Non-pigmented ciliary epithelial cell (primary cell): ENCODE measurements around the gene FAIM2.

Experiments
- DNase-seq: peaks from one replicate; pipeline ENCODE4 v3.0.0-alpha.2; 2010; ENCODE audit warnings: low read depth

FAIM2 gene

DNA sequence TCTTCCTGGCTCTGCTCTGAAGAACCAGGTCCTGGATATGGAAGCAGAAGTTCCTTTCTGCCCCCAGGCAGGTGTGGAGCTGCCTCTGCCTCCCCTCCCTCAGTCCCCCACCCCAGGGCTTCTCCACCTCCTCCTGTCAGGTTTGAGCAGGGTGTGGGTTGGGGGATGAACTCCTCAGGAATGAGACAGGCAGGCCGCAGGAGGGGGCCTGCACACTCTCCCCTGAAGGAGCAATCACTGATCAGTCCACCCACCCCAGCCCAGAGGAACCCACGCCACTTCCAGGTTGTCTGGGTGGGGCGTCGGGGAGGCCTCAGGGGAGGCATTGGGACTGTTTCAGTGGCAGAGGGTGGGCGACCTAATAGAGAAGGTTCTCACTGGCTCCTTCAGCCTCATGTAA lies 26.6 kb downstream of the FAIM2 start:
- no peak for DNase-seq

DNA sequence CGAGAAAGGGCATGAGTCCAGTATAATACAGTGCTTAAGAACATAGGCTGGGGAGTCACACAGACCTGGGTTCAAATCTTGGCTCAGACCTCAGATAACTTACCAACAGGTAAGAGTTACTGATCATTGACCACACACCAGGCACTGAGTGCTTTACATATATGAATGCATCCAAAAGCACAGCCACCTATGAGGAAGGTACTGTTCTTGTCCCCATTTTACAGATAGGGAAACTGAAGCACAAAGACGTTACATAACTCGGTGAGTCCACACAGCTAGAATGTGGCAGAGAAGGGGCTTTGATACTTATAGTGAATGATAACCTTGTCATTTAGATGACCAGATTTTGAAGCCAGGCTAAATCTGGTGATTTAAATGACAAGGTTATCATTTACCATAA lies 27.6 kb downstream of the FAIM2 start:
- DNase-seq: no peak

DNA sequence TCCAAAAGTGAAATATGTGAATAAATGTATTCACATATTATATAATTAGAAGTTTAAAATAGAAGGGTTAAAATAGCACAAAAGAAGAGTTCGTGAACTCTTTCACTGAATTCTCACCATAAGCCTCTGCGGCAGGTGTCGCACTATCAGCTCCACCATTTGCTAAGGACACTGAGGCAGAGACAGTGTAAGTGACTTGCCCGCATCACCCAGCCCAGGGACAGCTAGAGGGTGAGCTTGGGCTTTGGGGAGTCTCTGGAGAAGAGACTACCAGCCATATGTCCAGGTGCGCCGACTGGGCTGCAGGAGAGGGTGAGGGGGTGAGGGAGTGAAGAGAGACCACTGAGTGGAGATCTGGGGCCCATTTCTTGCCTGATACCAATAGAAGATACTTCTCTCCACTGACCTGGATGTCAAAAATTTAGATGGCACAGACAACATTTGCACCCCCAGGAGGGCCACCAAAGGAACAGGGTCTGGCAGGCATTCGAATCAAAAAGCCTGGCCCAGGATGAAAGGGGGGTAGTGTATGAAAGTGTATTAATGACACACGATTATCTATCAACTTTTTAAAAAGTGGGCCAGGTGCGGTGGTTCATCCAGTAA lies 28.5 kb downstream of the FAIM2 start:
- DNase-seq: no peak

DNA sequence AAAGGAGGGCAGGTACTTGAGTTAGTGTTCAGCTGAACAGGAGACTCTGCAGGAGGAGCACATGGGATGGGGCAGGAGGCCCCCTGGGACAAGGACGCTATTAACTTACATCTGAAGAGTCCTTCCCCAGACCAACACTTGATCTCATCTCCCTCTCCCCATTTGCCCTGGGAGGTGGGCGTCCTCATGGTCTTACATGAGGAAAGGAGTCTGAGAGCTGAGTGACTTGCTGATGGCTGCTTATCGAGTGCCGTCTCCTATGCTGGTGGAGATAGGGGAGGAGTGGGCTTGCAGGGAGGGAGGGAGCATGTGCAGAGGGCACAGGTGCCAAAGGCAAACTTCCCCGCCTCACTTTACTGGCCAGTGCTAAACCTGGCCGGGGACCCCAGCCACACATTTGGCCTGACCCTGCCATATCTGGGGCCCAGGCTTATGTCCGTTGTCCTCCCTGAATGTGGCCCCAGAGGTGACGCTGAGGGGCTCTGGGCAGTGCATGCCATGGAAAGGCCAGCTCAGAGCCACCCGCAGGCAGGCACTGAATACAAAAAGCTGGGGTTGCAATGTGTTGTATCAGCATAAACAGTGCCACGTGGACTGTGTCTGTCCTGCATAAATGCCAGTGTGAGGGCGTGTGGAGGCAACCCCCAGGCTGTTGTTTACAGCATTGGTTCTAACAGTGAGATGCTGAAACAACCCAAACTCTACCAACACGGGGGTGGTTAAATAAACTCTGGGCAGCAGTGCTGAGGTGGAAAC lies 29.4 kb downstream of the FAIM2 start:
- DNase-seq: no peak

DNA sequence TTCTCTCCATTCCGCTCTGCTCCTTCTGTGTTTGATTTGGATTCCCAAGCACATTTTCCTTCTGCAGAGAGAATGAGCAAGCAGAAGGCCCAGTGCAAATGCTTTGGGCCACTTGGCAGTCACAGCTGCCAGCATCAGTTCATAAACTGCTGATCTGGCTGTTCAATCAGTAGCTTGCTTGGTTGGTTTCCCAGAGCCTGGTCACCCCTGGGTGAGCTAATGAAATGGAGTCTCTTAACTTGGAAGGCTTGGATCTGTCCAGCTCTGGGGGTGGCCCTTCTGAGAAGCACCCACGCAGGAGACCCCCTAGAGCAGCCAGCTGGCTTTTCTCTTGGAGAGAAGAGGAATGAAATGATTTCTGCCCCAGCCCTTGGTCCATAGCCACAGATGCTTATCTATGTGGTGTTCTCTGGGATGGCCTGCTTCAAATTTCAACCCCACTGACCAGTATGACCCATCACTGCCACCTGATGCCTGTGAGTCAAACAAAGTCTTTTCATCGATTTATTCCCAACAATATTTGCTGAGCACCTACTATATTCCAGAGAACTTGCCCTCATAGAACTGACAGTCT lies 30.3 kb downstream of the FAIM2 start:
- DNase-seq: no peak

DNA sequence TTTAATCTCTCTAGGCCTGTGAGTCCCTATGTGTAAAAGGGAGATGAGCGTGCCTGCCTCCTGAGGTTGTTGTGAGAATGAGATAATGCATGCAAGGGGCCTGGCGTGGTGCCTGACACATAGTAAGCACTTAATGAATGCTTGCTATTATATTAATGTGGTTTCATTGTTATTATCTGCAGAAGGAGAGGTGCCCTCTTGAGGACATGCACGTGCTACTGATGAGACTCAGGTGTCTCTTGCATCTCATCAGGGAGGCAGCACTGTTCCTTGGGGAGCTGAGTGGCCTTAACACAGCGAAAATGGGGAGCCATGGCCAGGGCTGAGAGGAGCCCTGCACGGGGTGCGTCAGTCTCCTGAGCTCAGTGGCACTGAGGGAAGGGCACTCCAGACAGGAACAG lies 30.9 kb downstream of the FAIM2 start:
- DNase-seq: no peak

DNA sequence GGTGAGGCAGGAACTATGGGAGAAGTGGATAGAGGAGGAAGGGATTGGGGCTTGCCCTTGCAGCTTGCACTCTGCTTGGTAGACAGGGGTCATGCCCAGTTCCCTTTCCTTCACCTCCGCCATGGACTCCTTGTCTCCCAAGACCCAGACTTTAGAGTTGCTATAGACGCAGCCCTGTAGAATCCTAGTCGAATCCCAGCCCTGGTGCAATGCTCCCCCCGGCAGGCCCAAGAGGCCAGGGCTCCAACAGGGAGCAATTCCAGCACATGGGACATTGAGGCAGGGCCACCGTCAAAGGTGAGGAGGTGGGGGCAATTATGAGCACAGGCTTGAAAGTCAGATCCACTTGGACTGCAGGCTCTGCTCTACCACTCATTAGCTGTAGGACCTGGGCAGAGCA lies 31.3 kb downstream of the FAIM2 start:
- no peak for DNase-seq

DNA sequence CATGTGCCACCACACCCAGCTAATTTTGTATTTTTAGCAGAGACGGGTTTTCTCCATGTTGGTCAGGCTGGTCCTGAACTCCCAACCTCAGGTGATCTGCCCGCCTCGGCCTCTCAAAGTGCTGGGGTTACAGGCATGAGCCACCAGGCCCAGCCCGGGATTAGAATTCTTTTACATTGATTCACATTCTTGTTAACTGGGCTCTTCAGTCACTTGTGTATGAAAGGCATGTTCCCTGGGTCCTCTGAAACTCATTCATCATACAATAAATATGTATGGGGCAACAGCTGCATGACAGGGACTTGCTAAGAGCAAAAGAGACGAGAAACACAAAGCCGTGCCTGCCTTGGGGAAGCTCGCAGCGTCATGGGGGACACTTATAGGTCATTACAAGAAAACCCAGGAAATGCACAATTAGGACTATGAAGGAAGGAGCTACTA lies 31.9 kb downstream of the FAIM2 start:
- peak; percentile 35 for DNase-seq

DNA sequence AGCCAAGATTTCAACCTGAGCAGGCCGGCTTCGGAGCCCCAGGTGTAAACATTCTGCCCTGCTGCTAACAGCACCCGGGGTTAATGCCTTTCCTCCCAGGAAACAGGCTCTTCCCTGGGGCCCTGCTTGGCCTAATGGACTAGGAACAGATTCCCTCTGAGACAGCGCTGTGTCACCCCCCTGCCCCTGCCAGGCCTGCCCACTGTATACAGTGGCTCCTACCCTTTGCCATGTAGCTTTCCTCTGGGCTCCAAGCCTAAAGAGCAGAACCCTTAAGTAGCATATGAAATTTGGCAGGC lies 32.5 kb downstream of the FAIM2 start:
- DNase-seq: no peak

DNA sequence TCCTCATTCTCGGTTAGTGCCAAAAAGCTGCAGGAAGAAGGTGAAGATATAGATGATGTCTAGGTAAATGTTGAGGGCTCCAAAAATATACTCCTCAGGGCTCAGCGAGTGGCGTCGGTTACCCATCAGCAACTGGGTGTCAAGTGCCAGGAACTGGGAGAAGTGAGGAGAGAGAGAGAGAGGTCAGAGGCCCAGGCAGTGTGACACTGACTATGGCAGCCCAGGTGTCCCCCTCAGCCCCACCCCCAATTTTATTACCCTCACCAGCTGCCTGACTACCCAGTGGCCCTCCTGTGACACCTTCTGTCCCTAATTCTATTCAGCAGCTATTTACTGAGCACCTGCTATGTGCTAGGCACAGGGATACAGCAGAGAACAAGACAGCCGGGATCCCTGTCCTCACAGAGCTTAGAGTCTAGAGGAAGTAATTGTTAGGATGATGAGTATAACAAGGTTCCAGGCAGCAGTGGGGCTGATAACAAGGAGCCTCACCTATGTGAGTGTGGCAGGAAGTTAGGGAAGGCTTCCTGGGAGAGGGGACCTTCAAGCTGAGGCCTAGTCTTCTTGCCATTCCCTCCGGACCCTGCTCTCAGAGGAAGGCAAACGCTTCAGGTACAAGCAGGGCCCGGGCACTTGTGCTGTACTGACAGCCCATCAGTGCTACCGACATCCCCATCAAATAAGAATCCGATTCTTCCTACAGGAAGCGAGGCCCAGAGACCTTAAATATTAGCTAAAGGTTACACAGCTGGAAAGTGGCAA lies 33.0 kb downstream of the FAIM2 start:
- no peak for DNase-seq

DNA sequence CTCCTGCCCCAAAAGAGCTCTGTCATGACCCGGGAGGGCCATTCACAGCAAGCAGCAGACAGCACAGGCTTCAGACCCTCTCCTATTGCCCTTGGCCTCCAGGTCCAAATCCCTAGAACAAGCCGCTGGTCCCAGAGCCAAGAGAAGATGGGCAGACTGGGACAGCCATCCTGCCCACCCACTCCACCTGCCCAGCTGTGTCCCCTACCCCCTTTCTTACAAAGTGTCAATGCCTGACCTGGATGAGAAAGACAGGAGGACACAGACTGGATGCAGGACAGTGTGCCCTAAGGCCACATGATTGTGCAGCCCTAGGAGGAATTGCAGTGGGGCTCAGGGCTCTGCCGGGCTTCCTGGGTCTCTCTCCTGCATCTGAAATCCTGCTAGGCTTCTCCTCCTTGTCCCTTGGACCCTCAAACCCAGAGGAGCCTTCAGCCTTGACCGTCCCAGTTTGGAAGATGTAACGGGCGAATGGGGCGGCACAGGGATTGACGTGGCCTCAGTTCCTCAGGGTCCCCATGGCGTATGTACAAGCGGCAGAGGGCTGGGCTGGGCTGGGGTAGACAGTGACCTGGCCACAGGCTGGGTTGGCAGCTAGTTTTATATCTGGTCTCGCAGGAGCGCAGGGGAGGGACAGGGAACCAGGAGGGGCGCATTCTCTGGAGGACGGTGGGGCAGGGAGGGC lies 33.7 kb downstream of the FAIM2 start:
- no peak for DNase-seq

DNA sequence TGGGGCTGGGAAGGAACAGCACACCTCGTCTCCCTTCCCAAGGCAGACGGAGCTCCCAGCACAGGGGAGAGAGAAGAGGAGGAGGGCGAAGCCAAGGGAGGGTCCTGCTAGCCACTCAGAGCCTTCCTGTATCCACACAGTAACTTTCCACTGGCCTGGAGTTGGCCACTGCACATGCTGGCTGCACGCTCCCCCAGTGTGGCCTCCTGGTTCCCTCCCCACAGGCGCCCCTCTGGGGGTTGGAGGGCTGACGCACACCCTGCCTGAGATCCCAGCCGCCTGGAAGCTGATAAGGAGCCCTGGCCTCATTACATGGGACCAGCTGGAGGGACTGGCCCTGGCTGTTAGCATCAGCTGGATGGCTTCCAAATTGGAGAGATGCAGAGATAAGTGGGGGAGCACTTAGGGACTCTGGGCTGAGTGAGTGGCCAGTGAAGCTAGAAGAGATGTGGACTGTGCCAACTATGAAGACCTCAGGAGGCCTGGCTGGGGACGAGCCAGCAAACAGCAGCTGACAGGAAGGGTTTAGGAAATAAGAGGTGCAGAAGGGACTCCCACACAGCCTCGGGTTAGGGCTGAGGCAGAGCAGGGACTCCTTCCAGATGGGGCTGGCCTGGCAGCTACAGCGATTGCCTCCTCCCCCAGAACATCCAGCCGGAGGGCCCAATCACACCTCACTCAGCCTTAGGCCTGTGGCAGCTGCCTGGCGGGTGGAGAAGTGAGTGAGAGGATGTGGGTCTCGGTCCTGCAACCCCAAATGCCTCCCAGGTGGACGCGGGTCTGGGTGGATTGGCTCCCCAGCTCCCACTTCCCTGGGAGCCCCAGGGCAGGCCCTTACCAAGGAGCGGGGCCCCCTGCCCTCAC lies 34.5 kb downstream of the FAIM2 start:
- DNase-seq: peak; percentile 85

DNA sequence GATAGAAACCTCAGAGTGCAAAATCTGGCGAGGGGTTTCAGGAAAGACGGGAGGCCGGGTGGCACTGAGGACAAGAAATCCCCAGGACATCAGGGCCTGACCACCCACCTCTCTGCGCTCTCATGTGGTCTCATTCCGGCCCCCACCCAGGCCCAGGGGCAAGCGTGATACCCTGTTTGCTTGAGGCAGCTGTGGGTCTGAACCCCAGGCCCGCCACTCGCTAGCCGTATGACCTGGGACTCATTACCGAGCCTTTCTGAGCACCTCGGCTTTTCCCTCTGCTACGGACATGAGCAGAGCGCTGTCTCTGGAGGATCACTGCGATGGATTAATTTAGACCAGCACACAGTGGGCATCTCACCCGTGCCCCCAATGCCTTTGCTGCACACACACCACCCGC lies 35.3 kb downstream of the FAIM2 start:
- DNase-seq: no peak

DNA sequence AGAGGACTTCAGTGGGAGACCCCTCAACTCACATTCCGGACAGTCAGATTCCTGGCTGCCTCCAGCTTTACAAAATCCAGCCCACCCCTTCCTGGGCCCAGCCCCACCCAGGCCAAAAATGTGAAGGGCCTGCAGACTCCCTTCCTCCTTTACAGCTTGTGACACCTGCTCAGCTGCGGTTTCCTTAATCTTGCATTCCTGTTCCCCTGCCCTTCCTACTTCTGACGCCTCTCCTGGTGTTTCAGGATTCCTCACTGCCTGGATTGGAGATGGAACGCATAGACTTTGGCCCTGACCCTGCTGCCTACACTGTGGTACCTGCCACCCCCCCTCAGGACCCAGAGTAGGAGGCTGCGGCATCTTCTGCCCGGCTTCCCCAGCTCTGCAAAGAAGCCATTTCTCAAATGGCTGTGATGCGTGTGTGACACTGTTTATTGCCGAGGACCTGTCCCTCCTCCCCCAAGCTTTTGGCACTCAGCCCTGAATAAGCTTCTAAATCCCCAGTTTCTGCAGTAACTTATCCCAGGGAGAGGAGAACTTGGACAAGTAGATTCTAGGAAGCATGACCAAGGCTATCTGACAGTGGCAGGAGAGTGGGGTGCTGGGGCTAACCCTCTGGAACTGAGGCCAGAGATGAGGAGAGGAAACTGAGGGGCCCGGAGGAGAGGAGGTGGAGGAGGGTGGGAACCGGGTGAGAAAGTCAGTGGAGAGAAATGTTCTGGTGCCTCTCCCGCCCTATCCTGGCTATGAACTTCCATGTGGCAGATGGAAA lies 35.9 kb downstream of the FAIM2 start:
- DNase-seq: no peak

DNA sequence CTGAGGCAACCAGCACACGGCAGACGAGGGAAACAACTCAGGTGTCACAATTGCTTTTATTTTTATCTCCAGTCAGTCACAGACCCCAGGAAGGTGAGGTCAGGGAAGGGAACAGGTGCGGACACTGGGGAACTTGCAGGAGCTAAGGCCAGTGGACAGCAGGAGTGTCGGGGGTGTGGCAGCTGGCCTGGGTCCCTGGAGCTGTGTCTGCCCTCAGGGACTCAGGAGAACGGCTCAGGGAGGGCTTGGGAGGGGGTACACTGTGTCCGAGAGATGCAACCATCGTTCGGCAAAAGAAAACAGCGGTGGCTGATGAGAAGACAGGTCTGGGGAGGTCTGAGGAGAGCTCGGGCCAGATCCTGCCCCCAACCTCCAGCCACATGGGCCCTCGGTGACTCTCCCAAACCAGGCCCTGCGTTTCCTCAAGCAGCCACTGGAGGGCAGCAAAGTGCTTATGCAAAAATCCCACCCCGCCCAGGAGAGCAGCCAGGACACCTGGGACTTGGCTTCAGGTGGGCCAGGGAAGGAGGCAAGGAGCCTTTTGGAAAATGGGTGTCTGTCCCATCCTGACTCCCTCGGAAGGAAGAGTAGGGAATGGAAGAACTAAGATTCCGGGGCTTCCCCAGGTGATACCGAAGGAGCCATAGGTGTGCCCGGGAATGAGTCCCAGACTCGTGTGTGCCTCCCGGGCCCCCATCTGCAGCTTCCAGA lies 36.7 kb downstream of the FAIM2 start:
- no peak for DNase-seq

DNA sequence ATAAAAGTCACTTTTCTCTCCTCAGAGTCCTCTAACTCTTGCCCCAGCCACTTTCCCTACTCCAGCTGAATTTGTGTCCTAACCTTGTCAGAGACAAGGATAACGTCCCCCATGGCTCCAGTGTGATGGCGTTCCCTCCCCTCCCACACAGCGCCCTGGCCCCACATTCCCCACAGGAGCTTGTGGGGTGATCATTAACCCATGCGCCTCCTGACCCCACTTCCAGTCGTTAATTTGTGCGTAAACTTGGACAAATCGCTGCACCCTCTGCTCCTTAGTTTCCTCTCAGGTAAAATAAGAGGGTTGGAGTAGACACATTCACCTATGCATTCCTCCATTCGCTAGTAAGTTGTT lies 37.9 kb downstream of the FAIM2 start:
- DNase-seq: no peak

DNA sequence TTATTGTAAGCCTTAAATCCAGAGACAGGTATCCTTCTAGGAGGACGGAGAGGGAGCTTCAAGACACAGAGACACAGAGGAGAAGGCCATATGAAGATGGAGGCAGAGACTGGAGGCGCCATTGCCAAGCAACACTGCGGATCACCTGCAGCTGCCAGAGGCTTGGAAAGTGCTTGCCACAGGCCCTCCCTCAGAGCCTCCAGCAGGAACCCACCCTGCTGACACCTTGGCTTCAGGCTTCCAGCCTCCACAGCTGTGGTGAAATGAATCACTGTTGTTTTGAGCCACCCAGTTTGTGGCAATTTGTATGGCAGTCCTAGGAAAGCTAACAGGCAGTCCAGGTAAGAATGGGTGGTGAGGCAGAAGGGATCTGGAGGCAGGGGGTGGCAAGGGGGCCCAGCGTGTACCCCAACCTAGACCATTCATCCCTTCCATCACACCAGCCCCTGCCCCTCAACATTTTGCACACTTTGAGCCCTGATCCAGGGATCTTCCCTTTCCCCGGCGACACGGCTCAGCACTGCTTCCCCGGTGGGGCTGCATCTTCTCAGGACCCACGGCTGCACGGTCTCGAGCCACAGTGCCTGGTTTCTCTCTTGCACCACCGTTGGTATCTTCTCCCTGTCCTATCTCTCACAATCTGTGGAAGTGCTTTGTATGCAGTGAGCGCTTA lies 38.5 kb downstream of the FAIM2 start:
- DNase-seq: no peak

DNA sequence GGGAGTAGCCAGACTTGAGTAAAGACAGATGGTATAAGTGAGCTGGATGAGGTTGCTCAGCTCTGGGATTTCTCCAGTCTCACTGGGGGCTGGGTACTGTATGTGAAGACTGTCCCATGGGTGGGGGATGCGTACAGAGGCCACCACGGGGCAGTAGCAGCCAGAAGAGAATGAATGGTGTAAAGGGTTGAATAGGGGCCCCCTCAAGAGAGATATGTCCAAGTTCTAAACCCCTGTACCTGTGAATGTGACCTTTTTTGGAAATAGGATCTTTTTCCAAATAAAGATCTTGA lies 39.0 kb downstream of the FAIM2 start:
- DNase-seq: no peak

DNA sequence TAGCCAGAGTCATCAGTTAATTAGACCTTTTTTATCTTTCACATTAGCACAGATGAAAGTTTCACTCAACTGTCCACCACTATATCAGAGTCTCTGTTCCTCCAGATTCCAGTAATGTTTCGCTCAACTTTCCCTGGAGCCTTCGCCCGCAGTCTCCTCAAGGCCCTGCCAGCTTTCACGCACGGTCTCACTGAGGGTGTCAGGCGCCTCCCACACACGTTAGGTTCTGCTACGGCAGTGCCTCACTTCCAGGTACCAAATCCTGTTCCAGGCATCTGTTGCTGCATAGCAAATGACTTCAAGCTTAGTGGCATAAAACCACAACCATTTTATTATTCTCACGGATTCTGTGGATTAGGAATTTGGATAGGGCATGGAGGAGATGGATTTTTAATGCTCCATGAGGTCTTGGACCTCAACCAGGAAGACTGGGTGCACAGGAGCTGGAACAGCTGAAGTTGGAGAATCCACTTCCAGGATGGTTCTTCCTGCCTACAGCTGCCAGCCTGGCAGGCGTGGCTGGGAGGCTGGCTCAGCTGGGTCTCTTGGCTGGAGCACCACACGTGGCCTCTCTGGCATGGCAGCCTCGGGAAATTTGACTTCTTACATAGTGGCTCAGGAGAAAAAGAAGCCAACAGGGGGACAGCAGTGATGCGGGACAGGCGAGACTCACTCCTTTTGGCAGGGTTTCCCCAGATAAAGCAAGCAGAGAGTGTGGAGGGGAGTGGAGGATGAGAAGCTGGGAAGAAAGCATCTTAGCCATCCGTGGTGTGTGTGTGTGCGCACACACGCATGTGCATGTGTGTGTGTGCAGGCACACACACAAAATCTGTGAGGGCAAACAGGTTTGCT lies 39.5 kb downstream of the FAIM2 start:
- DNase-seq: no peak
